ENCODE measurements around the gene FAM13C.
"Not testable (repeated sequence)": the region's sequence is repeated elsewhere in the genome, so short reads cannot be mapped to it uniquely, and the experiment has no call there.

FAM13C gene
- 0 to 0.16 (median 0) reads per million in 18 experiments for total RNA-seq

GRCh38 chr10:59362144-59362958, at the start of gene FAM13C:
Gene FAM13C (minus strand): TSS chr10:59362549. CDS start chr10:59362460, 89 bp downstream.
- no peak for DNase-seq

GRCh38 chr10:59405235-59405634, 42.9 kb upstream of the FAM13C start:
- no peak for DNase-seq

- no peak for DNase-seq
These were observed 37.9 kb upstream of the FAM13C start for GRCh38 chr10:59400214-59400613.

- DNase-seq = not testable (repeated sequence)
These were observed 37.0 kb upstream of the FAM13C start for GRCh38 chr10:59399329-59399728.

- DNase-seq = no peak
These were observed 35.6 kb upstream of the FAM13C start for GRCh38 chr10:59397961-59398360.

- no peak for DNase-seq
These were observed 33.6 kb upstream of the FAM13C start for GRCh38 chr10:59395984-59396383.

GRCh38 chr10:59393349-59393748, 31.0 kb upstream of the FAM13C start:
- DNase-seq = no peak

- no peak for DNase-seq
These were observed 28.7 kb upstream of the FAM13C start for GRCh38 chr10:59391060-59391459.

GRCh38 chr10:59388671-59388976, 26.3 kb upstream of the FAM13C start:
- no peak for DNase-seq

- DNase-seq = peak in 1 of 2 donors; percentile 4
These were observed 25.8 kb upstream of the FAM13C start for GRCh38 chr10:59387951-59388670.

- no peak for DNase-seq
These were observed 22.4 kb upstream of the FAM13C start for GRCh38 chr10:59384761-59385160.

- DNase-seq = no peak
These were observed 21.6 kb upstream of the FAM13C start for GRCh38 chr10:59383908-59384307.

GRCh38 chr10:59383436-59383835, 21.1 kb upstream of the FAM13C start:
- DNase-seq = no peak

GRCh38 chr10:59382831-59383295, 20.5 kb upstream of the FAM13C start:
- no peak for DNase-seq

- no peak for DNase-seq
These were observed 19.3 kb upstream of the FAM13C start for GRCh38 chr10:59381687-59382086.

GRCh38 chr10:59376846-59377245, 14.5 kb upstream of the FAM13C start:
- DNase-seq = no peak

GRCh38 chr10:59375990-59376389, 13.6 kb upstream of the FAM13C start:
- DNase-seq = no peak

GRCh38 chr10:59374916-59375315, 12.6 kb upstream of the FAM13C start:
- DNase-seq = no peak

- no peak for DNase-seq
These were observed 10.7 kb upstream of the FAM13C start for GRCh38 chr10:59373071-59373470.

GRCh38 chr10:59372543-59372942, 10.2 kb upstream of the FAM13C start:
- DNase-seq = no peak

GRCh38 chr10:59366290-59366689, 3.9 kb upstream of the FAM13C start:
- no peak for DNase-seq

- DNase-seq = no peak
These were observed 1.2 kb upstream of the FAM13C start for GRCh38 chr10:59363446-59363958.

GRCh38 chr10:59362959-59363381, 621 bp upstream of the FAM13C start:
- DNase-seq = no peak

GRCh38 chr10:59361663-59362143, 646 bp downstream of the FAM13C start:
- no peak for DNase-seq
